ENCODE results near the gene TRIO.
A peak's percentile ranks its signal among the peaks of the same experiment; 100 is the strongest.

Gene TRIO

GRCh38 chr5:14178671-14179211 lies 35.6 kb downstream of the TRIO start:
- H2AK5ac ChIP-seq (ENCODE audit: low read depth, low read length) = no peak overlapping the region
- no peak overlapping the region for H3K23ac ChIP-seq (ENCODE audit: low read depth, low read length, poor library complexity)
- peaks cover 3% of the 10 kb centered on the region for H3K79me1 ChIP-seq (ENCODE audit: low read depth, low read length)
- H3K4me3 ChIP-seq (ENCODE audit: low read length in 2 of 2) = no peak overlapping the region
- no CpG with 5 or more reads among the region's 10 CpGs for WGBS, 2 donors (ENCODE audit: extremely low coverage in 2 of 2, insufficient read length in 2 of 2, insufficient replicate concordance in 1 of 2)
- H2BK15ac ChIP-seq (ENCODE audit: low read length) = no peak overlapping the region
- H3K27me3 ChIP-seq (ENCODE audit: control insufficient read depth in 3 of 3, insufficient read depth in 3 of 3, low read depth in 1 of 3, low read length in 3 of 3) = no peaks in the 10 kb centered on the region
- H3K27ac ChIP-seq (replicated peaks; ENCODE audit: low read length) = no peak overlapping the region
- no peak overlapping the region for H3K14ac ChIP-seq (ENCODE audit: low read length)
- no peak overlapping the region for H2BK5ac ChIP-seq (ENCODE audit: low read length)
- H3K18ac ChIP-seq (ENCODE audit: low read length) = no peak overlapping the region
- peak overlapping the region; percentile 33 for H3K4me2 ChIP-seq (ENCODE audit: insufficient read depth, low read length, poor library complexity, severe bottlenecking)
- peaks cover 24 to 30% of the 10 kb centered on the region in 2 donors for H3K4me1 ChIP-seq (ENCODE audit: control insufficient read depth in 2 of 2, insufficient read depth in 1 of 2, low read depth in 1 of 2, low read length in 2 of 2)
- H2BK120ac ChIP-seq (ENCODE audit: low read depth, low read length) = no peak overlapping the region
- peak; percentile 49 for DNase-seq (ENCODE audit: low spot score)
- H2BK12ac ChIP-seq (ENCODE audit: low read length) = no peak overlapping the region
- no peak overlapping the region for H3K4ac ChIP-seq (ENCODE audit: low read length)
- no peaks in the 10 kb centered on the region for H3K9me3 ChIP-seq (replicated peaks in 1 of 2; ENCODE audit: control insufficient read depth in 2 of 2, insufficient read depth in 1 of 2, low read depth in 1 of 2, low read length in 2 of 2)
- H3K36me3 ChIP-seq (replicated peaks in 1 of 2; ENCODE audit: control insufficient read depth in 2 of 2, insufficient read depth in 2 of 2, low read length in 2 of 2) = no peaks in the 10 kb centered on the region
- no peak overlapping the region for H2AFZ ChIP-seq (ENCODE audit: low read length)
- H4K91ac ChIP-seq (ENCODE audit: low read depth, low read length, poor library complexity) = no peak overlapping the region
- no peak overlapping the region for H4K8ac ChIP-seq (ENCODE audit: low read depth, low read length)
- H3K9ac ChIP-seq (ENCODE audit: low read depth, low read length, poor library complexity) = no peak overlapping the region

- no peak overlapping the region for H3K9ac ChIP-seq (ENCODE audit: low read depth, low read length, poor library complexity)
- H4K91ac ChIP-seq (ENCODE audit: low read depth, low read length, poor library complexity) = no peak overlapping the region
- no peak overlapping the region for H3K14ac ChIP-seq (ENCODE audit: low read length)
- H3K27ac ChIP-seq (replicated peaks; ENCODE audit: low read length) = no peak overlapping the region
- no peak overlapping the region for H2BK5ac ChIP-seq (ENCODE audit: low read length)
- no peak overlapping the region for H2BK12ac ChIP-seq (ENCODE audit: low read length)
- H3K36me3 ChIP-seq (replicated peaks in 1 of 2; ENCODE audit: control insufficient read depth in 2 of 2, insufficient read depth in 2 of 2, low read length in 2 of 2) = no peaks in the 10 kb centered on the region
- no peak overlapping the region for H4K8ac ChIP-seq (ENCODE audit: low read depth, low read length)
- no peak overlapping the region for H2BK15ac ChIP-seq (ENCODE audit: low read length)
- H3K4me3 ChIP-seq (ENCODE audit: low read length in 2 of 2) = no peak overlapping the region
- peak overlapping the region; percentile 28 for H3K18ac ChIP-seq (ENCODE audit: low read length)
- H3K4ac ChIP-seq (ENCODE audit: low read length) = no peak overlapping the region
- no peaks in the 10 kb centered on the region for H3K27me3 ChIP-seq (ENCODE audit: control insufficient read depth in 3 of 3, insufficient read depth in 3 of 3, low read depth in 1 of 3, low read length in 3 of 3)
- peaks cover 24 to 26% of the 10 kb centered on the region in 2 donors for H3K4me1 ChIP-seq (ENCODE audit: control insufficient read depth in 2 of 2, insufficient read depth in 1 of 2, low read depth in 1 of 2, low read length in 2 of 2)
- no peak overlapping the region for H3K23ac ChIP-seq (ENCODE audit: low read depth, low read length, poor library complexity)
- no peak overlapping the region for H3K4me2 ChIP-seq (ENCODE audit: insufficient read depth, low read length, poor library complexity, severe bottlenecking)
- no CpG with 5 or more reads among the region's 6 CpGs for WGBS, 2 donors (ENCODE audit: extremely low coverage in 2 of 2, insufficient read length in 2 of 2, insufficient replicate concordance in 1 of 2)
- H2AK5ac ChIP-seq (ENCODE audit: low read depth, low read length) = no peak overlapping the region
- H2BK120ac ChIP-seq (ENCODE audit: low read depth, low read length) = no peak overlapping the region
- DNase-seq (ENCODE audit: low spot score) = no peak
- H2AFZ ChIP-seq (ENCODE audit: low read length) = no peak overlapping the region
- no peaks in the 10 kb centered on the region for H3K9me3 ChIP-seq (replicated peaks in 1 of 2; ENCODE audit: control insufficient read depth in 2 of 2, insufficient read depth in 1 of 2, low read depth in 1 of 2, low read length in 2 of 2)
- H3K79me1 ChIP-seq (ENCODE audit: low read depth, low read length) = peaks cover 3% of the 10 kb centered on the region
Observed at GRCh38 chr5:14179446-14179845, 36.3 kb downstream of the TRIO start.

- Histone ChIP-seq H3K23ac (ENCODE audit: low read depth, low read length, poor library complexity) (no peak overlapping the region), H3K4me1 (ENCODE audit: control insufficient read depth in 2 of 2, insufficient read depth in 1 of 2, low read depth in 1 of 2, low read length in 2 of 2) (peaks cover 20 to 30% of the 10 kb centered on the region in 2 donors), H3K18ac (ENCODE audit: low read length) (no peak overlapping the region), H3K9ac (ENCODE audit: low read depth, low read length, poor library complexity) (no peak overlapping the region), H3K79me1 (ENCODE audit: low read depth, low read length) (peaks cover 6% of the 10 kb centered on the region), H3K4ac (ENCODE audit: low read length) (no peak overlapping the region), H2BK120ac (ENCODE audit: low read depth, low read length) (no peak overlapping the region), H2BK15ac (ENCODE audit: low read length) (no peak overlapping the region), H3K4me2 (ENCODE audit: insufficient read depth, low read length, poor library complexity, severe bottlenecking) (no peak overlapping the region), H4K8ac (ENCODE audit: low read depth, low read length) (no peak overlapping the region), H3K14ac (ENCODE audit: low read length) (no peak overlapping the region), H3K9me3 (replicated peaks in 1 of 2; ENCODE audit: control insufficient read depth in 2 of 2, insufficient read depth in 1 of 2, low read depth in 1 of 2, low read length in 2 of 2) (no peaks in the 10 kb centered on the region), H2AFZ (ENCODE audit: low read length) (no peak overlapping the region), H3K27ac (replicated peaks; ENCODE audit: low read length) (no peak overlapping the region), H3K27me3 (ENCODE audit: control insufficient read depth in 3 of 3, insufficient read depth in 3 of 3, low read depth in 1 of 3, low read length in 3 of 3) (no peaks in the 10 kb centered on the region), H2BK5ac (ENCODE audit: low read length) (no peak overlapping the region), H2BK12ac (ENCODE audit: low read length) (no peak overlapping the region), H3K4me3 (ENCODE audit: low read length in 2 of 2) (no peak overlapping the region), H2AK5ac (ENCODE audit: low read depth, low read length) (no peak overlapping the region), H3K36me3 (replicated peaks in 1 of 2; ENCODE audit: control insufficient read depth in 2 of 2, insufficient read depth in 2 of 2, low read length in 2 of 2) (no peaks in the 10 kb centered on the region), H4K91ac (ENCODE audit: low read depth, low read length, poor library complexity) (no peak overlapping the region)
- DNase-seq (ENCODE audit: low spot score) = no peak
- WGBS, 2 donors (ENCODE audit: extremely low coverage in 2 of 2, insufficient read length in 2 of 2, insufficient replicate concordance in 1 of 2) = no CpG with 5 or more reads among the region's 3 CpGs
Observed at GRCh38 chr5:14180437-14180836, 37.3 kb downstream of the TRIO start.

GRCh38 chr5:14181299-14181968 lies 38.3 kb downstream of the TRIO start:
- no CpG with 5 or more reads among the region's 11 CpGs for WGBS, 2 donors (ENCODE audit: extremely low coverage in 2 of 2, insufficient read length in 2 of 2, insufficient replicate concordance in 1 of 2)
- no peak overlapping the region for H3K27ac ChIP-seq (replicated peaks; ENCODE audit: low read length)

More at GRCh38 chr5:14181299-14181968, 38.3 kb downstream of the TRIO start:
- Histone ChIP-seq H3K9me3 (replicated peaks in 1 of 2; ENCODE audit: control insufficient read depth in 2 of 2, insufficient read depth in 1 of 2, low read depth in 1 of 2, low read length in 2 of 2) (no peaks in the 10 kb centered on the region), H3K4ac (ENCODE audit: low read length) (no peak overlapping the region), H3K23ac (ENCODE audit: low read depth, low read length, poor library complexity) (peak overlapping the region; percentile 11), H2BK120ac (ENCODE audit: low read depth, low read length) (no peak overlapping the region), H2AK5ac (ENCODE audit: low read depth, low read length) (no peak overlapping the region), H3K9ac (ENCODE audit: low read depth, low read length, poor library complexity) (no peak overlapping the region), H2BK12ac (ENCODE audit: low read length) (no peak overlapping the region), H3K4me2 (ENCODE audit: insufficient read depth, low read length, poor library complexity, severe bottlenecking) (no peak overlapping the region), H2BK15ac (ENCODE audit: low read length) (no peak overlapping the region), H3K14ac (ENCODE audit: low read length) (no peak overlapping the region), H3K4me1 (ENCODE audit: control insufficient read depth in 2 of 2, insufficient read depth in 1 of 2, low read depth in 1 of 2, low read length in 2 of 2) (peaks cover 20 to 30% of the 10 kb centered on the region in 2 donors), H4K8ac (ENCODE audit: low read depth, low read length) (no peak overlapping the region), H3K36me3 (replicated peaks in 1 of 2; ENCODE audit: control insufficient read depth in 2 of 2, insufficient read depth in 2 of 2, low read length in 2 of 2) (no peaks in the 10 kb centered on the region), H3K4me3 (ENCODE audit: low read length in 2 of 2) (no peak overlapping the region), H2AFZ (ENCODE audit: low read length) (no peak overlapping the region), H3K79me1 (ENCODE audit: low read depth, low read length) (peaks cover 6% of the 10 kb centered on the region), H3K18ac (ENCODE audit: low read length) (no peak overlapping the region), H3K27me3 (ENCODE audit: control insufficient read depth in 3 of 3, insufficient read depth in 3 of 3, low read depth in 1 of 3, low read length in 3 of 3) (no peaks in the 10 kb centered on the region), H4K91ac (ENCODE audit: low read depth, low read length, poor library complexity) (no peak overlapping the region), H2BK5ac (ENCODE audit: low read length) (no peak overlapping the region)
- DNase-seq (ENCODE audit: low spot score) = no peak

Data from neuronal stem cell (in vitro differentiated cells).